ENCODE results near the gene OR51B5.

GRCh38 chr11:5310423-5310822 is 32.9 kb downstream of the OR51B5 start:
- TF ChIP-seq POLR2AphosphoS5 (IDR thresholded peaks at IDR 0.05; ENCODE audit: insufficient read depth, low read depth, low read length) (no peak), CTCF (IDR thresholded peaks at IDR 0.05; ENCODE audit: extremely low read depth in 1 of 2, insufficient read depth in 1 of 2, low read depth in 1 of 2, low read length in 2 of 2) (no peak), JUN (IDR thresholded peaks at IDR 0.05; ENCODE audit: borderline replicate concordance, insufficient read depth, insufficient read length, low read depth) (no peak), POLR2A (IDR thresholded peaks at IDR 0.05; ENCODE audit: low read depth, low read length) (no peak), MYC (IDR thresholded peaks at IDR 0.05; ENCODE audit: low read depth, low read length) (no peak)

All from endothelial cell of umbilical vein (primary cell).